GM23248 (cell line): ENCODE data around the gene TAS1R2. TPM values are rescaled to one million over a fixed set of nuclear protein-coding genes. Genes with fewer than 3 reads are reported as not detected.

ENCODE experiments used
- DNase-seq: peaks from one replicate; pipeline ENCODE4 v3.0.0-alpha.2; 2015
- H2AFZ ChIP-seq: fragments of 200-600 bp; sonication (generic); 2 replicates; pipeline ENCODE4 v1.6.1; 2016; ENCODE audit warnings: antibody characterized with exemption
- H3F3A ChIP-seq: fragments of 200-600 bp; sonication (generic); 2 replicates; pipeline ENCODE4 v1.6.1; 2016; ENCODE audit warnings: mild to moderate bottlenecking, antibody characterized with exemption, mixed run types; ENCODE audit not compliant: insufficient read depth
- H3K27ac ChIP-seq: fragments of 200-600 bp; sonication (generic); 2 replicates; pipeline ENCODE4 v1.5.1; 2016; ENCODE audit warnings: mild to moderate bottlenecking
- H3K27me3 ChIP-seq: fragments of 200-600 bp; sonication (generic); replicated peaks from 2 replicates; pipeline ENCODE4 v1.6.1; 2016; ENCODE audit warnings: mild to moderate bottlenecking; ENCODE audit not compliant: insufficient read depth
- H3K36me3 ChIP-seq: fragments of 200-600 bp; sonication (generic); 2 replicates; pipeline ENCODE4 v1.6.1; 2016; ENCODE audit warnings: low read depth, mild to moderate bottlenecking
- H3K4me1 ChIP-seq: fragments of 200-600 bp; sonication (generic); 2 replicates; pipeline ENCODE4 v1.6.1; 2016; ENCODE audit warnings: mild to moderate bottlenecking; ENCODE audit not compliant: insufficient read depth
- H3K4me2 ChIP-seq: fragments of 200-600 bp; sonication (generic); one replicate; pipeline ENCODE4 v1.6.1; 2016; ENCODE audit warnings: mild to moderate bottlenecking; ENCODE audit not compliant: unreplicated experiment
- H3K4me3 ChIP-seq: fragments of 200-600 bp; sonication (generic); 2 replicates; pipeline ENCODE4 v1.5.1; 2016; ENCODE audit warnings: mild to moderate bottlenecking
- H3K79me2 ChIP-seq: fragments of 200-600 bp; sonication (generic); 2 replicates; pipeline ENCODE4 v1.6.1; 2016; ENCODE audit warnings: mild to moderate bottlenecking; ENCODE audit not compliant: insufficient read depth
- H3K9ac ChIP-seq: fragments of 200-600 bp; sonication (generic); 2 replicates; pipeline ENCODE4 v1.6.1; 2016; ENCODE audit warnings: mild to moderate bottlenecking
- H3K9me2 ChIP-seq: fragments of 200-600 bp; sonication (generic); 2 replicates; pipeline ENCODE4 v1.6.1; 2016; ENCODE audit warnings: mixed run types, mild to moderate bottlenecking, moderate library complexity; ENCODE audit not compliant: insufficient read depth
- H3K9me3 ChIP-seq: fragments of 200-600 bp; sonication (generic); one replicate; pipeline ENCODE4 v1.6.1; 2017; ENCODE audit warnings: low read depth
- H4K20me1 ChIP-seq: fragments of 200-600 bp; sonication (generic); 2 replicates; pipeline ENCODE4 v1.6.0; 2016; ENCODE audit not compliant: insufficient read depth
- EZH2 ChIP-seq: fragments of 200-600 bp; sonication (generic); IDR thresholded peaks from 2 replicates; pipeline ENCODE4 v1.6.1; 2018; ENCODE audit warnings: antibody characterized with exemption, mild to moderate bottlenecking; ENCODE audit not compliant: insufficient read depth, poor library complexity, severe bottlenecking
- EZH2phosphoT487 ChIP-seq: fragments of 200-600 bp; sonication (generic); IDR thresholded peaks from 2 replicates; pipeline ENCODE4 v1.6.1; 2018; ENCODE audit warnings: antibody characterized with exemption, moderate library complexity, mild to moderate bottlenecking, low read depth; ENCODE audit not compliant: insufficient read depth
- WGBS, 2 experiments: methylation state at CpG; one replicate each; pipeline ENCODE4 v1.1.6; 2015 to 2017; ENCODE audit warnings: low lambda C conversion rate in 2 of 2, low coverage in 1 of 2; ENCODE audit errors: missing lambda C conversion rate in 2 of 2; 5-methylcytosine and 5-hydroxymethylcytosine counted together
- in situ Hi-C: fragments of 300-500 bp; cut with MboI; formaldehyde crosslinking; loops from 2 replicates; pipeline ENCODE4 v1.15.0; 2020
- microRNA counts: library from miRNA; unstranded; fragments of <30 nt; microRNA quantifications from one replicate; lab custom pipeline; 2016
- microRNA-seq: library from miRNA; unstranded; fragments of <30 nt; microRNA quantifications from one replicate; pipeline ENCODE4, GENCODE V29; 2016; ENCODE audit warnings: borderline number of aligned reads
- polyA plus RNA-seq: library from polyadenylated mRNA; unstranded; fragments of >200 nt; fragmentation: Nextera tagmentation; extraction: Ambion mirVana; gene quantifications from 2 replicates; pipeline ENCODE4 v1.2.1, GENCODE V29; 2016
- small RNA-seq: library from RNA; depleted of rRNA; stranded (forward); fragments of <200 nt; gene quantifications from one replicate; pipeline ENCODE3, GENCODE V24; 2014; ENCODE audit warnings: low read depth, low replicate concordance
- total RNA-seq: library from RNA; depleted of rRNA; stranded (reverse); fragments of >200 nt; shearing (Covaris generic); gene quantifications from 2 replicates; pipeline ENCODE4 v1.2.3, GENCODE V29; 2014; rRNA removed

TAS1R2 gene
- total and polyA plus RNA-seq, 2 experiments from 2014 or later, result not detected

- no peak overlapping the region for H3K4me2 ChIP-seq
- no peaks in the 10 kb centered on the region for H3F3A ChIP-seq
- no peaks in the 10 kb centered on the region for H3K9me3 ChIP-seq
- 20% methylated on average over 5 of the region's 5 CpGs for WGBS, 2 experiments
- no peak overlapping the region for H2AFZ ChIP-seq
- H3K27ac ChIP-seq, result no peak overlapping the region
- TF ChIP-seq EZH2 (no peak), EZH2phosphoT487 (no peak)
- H3K79me2 ChIP-seq, result no peaks in the 10 kb centered on the region
- in situ Hi-C loops, result no loop called here
- H3K9me2 ChIP-seq, result no peaks in the 10 kb centered on the region
- H4K20me1 ChIP-seq, result no peaks in the 10 kb centered on the region
- H3K27me3 ChIP-seq, result peaks cover 9% of the 10 kb centered on the region; the same call in 1 of the 2 replicates
- H3K9ac ChIP-seq, result no peak overlapping the region
- H3K36me3 ChIP-seq, result no peaks in the 10 kb centered on the region
- no peak for DNase-seq
- no peak overlapping the region for H3K4me3 ChIP-seq
- no peaks in the 10 kb centered on the region for H3K4me1 ChIP-seq
Measured at GRCh38 chr1:18794561-18794960, 64.9 kb downstream of the TAS1R2 start.

GRCh38 chr1:18794051-18794450, 65.4 kb downstream of the TAS1R2 start:
- H3K9me2 ChIP-seq, result no peaks in the 10 kb centered on the region
- H4K20me1 ChIP-seq, result no peaks in the 10 kb centered on the region
- no peaks in the 10 kb centered on the region for H3K4me1 ChIP-seq
- no peak overlapping the region for H3K4me2 ChIP-seq
- H3K36me3 ChIP-seq, result no peaks in the 10 kb centered on the region
- H3K9me3 ChIP-seq, result no peaks in the 10 kb centered on the region
- 8 to 17% methylated on average over 10 of the region's 10 CpGs for WGBS, 2 experiments
- in situ Hi-C loops, result no loop called here
- H3K79me2 ChIP-seq, result no peaks in the 10 kb centered on the region
- H3K27me3 ChIP-seq, result peaks cover 9% of the 10 kb centered on the region; the same call in 1 of the 2 replicates
- no peak overlapping the region for H2AFZ ChIP-seq
- no peak overlapping the region for H3K27ac ChIP-seq
- H3K9ac ChIP-seq, result no peak overlapping the region
- TF ChIP-seq EZH2phosphoT487 (no peak), EZH2 (no peak)
- peak; percentile 19 for DNase-seq
- H3F3A ChIP-seq, result no peaks in the 10 kb centered on the region
- H3K4me3 ChIP-seq, result no peak overlapping the region

DNA sequence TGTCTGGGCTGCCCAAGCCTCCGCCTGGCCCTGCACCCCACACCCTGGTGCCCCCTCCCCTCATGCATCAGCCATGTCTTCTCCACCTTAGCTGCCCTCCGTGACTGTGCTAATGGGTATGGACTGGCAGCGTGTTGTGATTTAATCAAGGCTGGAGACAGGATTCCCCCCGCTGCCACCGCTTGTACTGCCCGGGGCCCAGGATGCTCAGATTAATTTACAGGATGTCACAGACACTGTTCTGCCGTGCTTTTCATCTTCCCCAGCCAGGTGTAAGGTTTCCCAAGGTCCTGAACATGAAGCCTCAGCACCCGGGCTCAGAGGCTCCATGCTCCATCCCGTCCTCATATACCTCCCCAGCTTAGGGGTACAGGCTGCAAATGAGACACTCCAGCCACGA, 66.3 kb downstream of the TAS1R2 start:
- 20 to 25% methylated on average over 10 of the region's 10 CpGs for WGBS, 2 experiments
- no peak for DNase-seq

GRCh38 chr1:18792747-18793146, 66.7 kb downstream of the TAS1R2 start:
- H3K9ac ChIP-seq, result no peak overlapping the region
- H3K79me2 ChIP-seq, result no peaks in the 10 kb centered on the region
- no peak overlapping the region for H3K4me2 ChIP-seq
- peaks cover 9% of the 10 kb centered on the region; the same call in 1 of the 2 replicates for H3K27me3 ChIP-seq
- H4K20me1 ChIP-seq, result no peaks in the 10 kb centered on the region
- H3K4me1 ChIP-seq, result no peaks in the 10 kb centered on the region
- no peak overlapping the region for H2AFZ ChIP-seq
- TF ChIP-seq EZH2phosphoT487 (no peak), EZH2 (no peak)
- no peaks in the 10 kb centered on the region for H3K9me3 ChIP-seq
- 40 to 54% methylated on average over 3 of the region's 3 CpGs for WGBS, 2 experiments
- no peak overlapping the region for H3K4me3 ChIP-seq
- in situ Hi-C loops, result no loop called here
- no peaks in the 10 kb centered on the region for H3K36me3 ChIP-seq
- H3K9me2 ChIP-seq, result no peaks in the 10 kb centered on the region
- no peak for DNase-seq
- no peaks in the 10 kb centered on the region for H3F3A ChIP-seq
- H3K27ac ChIP-seq, result no peak overlapping the region

More for the DNA sequence above, 66.3 kb downstream of the TAS1R2 start:
- Histone ChIP-seq H3K4me3 (no peak overlapping the region), H3K9ac (no peak overlapping the region), H3K9me3 (no peaks in the 10 kb centered on the region), H2AFZ (no peak overlapping the region), H3K36me3 (no peaks in the 10 kb centered on the region), H3K27me3 (peaks cover 9% of the 10 kb centered on the region; the same call in 1 of the 2 replicates), H4K20me1 (no peaks in the 10 kb centered on the region), H3K9me2 (no peaks in the 10 kb centered on the region), H3K4me2 (no peak overlapping the region), H3K27ac (no peak overlapping the region), H3K4me1 (no peaks in the 10 kb centered on the region), H3K79me2 (no peaks in the 10 kb centered on the region), H3F3A (no peaks in the 10 kb centered on the region)
- TF ChIP-seq EZH2phosphoT487 (no peak), EZH2 (no peak)
- in situ Hi-C loops, result no loop called here

MicroRNAs encoded within 50 kb of the gene (microRNA counts, 767-probe panel; counts per million panel counts)
- 3,644 counts per million, percentile 88 among the panel's probes with 10 or more counts for microRNA hsa-miR-1290 (lab: Ali Mortazavi, UCI)

Small RNA genes lying within 50 kb of the gene (microRNA-seq; reads per million reads assigned to microRNA genes)
- gene MIR1290 (not detected), gene MIR4695 (not detected)

Small RNA genes lying within 50 kb of the gene (small RNA-seq; reads per million reads assigned to genes)
- gene MIR1290 (not detected), gene MIR4695 (not detected)

Other genes starting within 250 kb of the TAS1R2 start
- not detected in 2 replicates for gene PAX7, start 228.8 kb downstream of the TAS1R2 start, total RNA-seq
- not detected in 2 replicates for gene PAX7, start 228.8 kb downstream of the TAS1R2 start, polyA plus RNA-seq
- gene ALDH4A1, start 42.9 kb upstream of the TAS1R2 start, total RNA-seq, result 13.3 and 26.4 TPM in 2 replicates
- gene ALDH4A1, start 42.9 kb upstream of the TAS1R2 start, polyA plus RNA-seq, result 10.9 and 11.2 TPM in 2 replicates
- gene IFFO2, start 97.0 kb upstream of the TAS1R2 start, total RNA-seq, result 12.8 and 13.2 TPM in 2 replicates
- 0.60 and 1.1 TPM in 2 replicates for gene IFFO2, start 97.0 kb upstream of the TAS1R2 start, polyA plus RNA-seq